H1 (cell line): ENCODE measurements around the gene AIF1. TPM values are rescaled to one million over a fixed set of nuclear protein-coding genes. Genes with fewer than 3 reads are reported as not detected.

Experiments
- CTCF ChIA-PET: fragments of 300-600 bp; sonication (Branson Sonifier 250); formaldehyde crosslinking; loops from one replicate; lab custom pipeline; 2021; ENCODE audit not compliant: partially characterized antibody; lab: Charles Lee
- POLR2A ChIA-PET: fragments of 300-600 bp; sonication (Branson Sonifier 250); formaldehyde crosslinking; loops from one replicate; lab custom pipeline; 2021; ENCODE audit warnings: inconsistent platforms; ENCODE audit not compliant: partially characterized antibody; lab: Charles Lee
- DNase-seq, 2 experiments: peaks; one replicate each; pipeline versions ENCODE4 v3.0.0 to v3.0.0-alpha.2; 2010 to 2022; ENCODE audit warnings: low spot score in 2 of 2, low read depth in 1 of 2, mixed read lengths in 1 of 2
- FAIRE-seq: peaks from 2 replicates; lab custom pipeline; 2011; peaks lifted over from hg19 to GRCh38; lab: Jason Lieb, UNC
- H2AFZ ChIP-seq: 2 replicates; pipeline ENCODE4 v1.8.1; 2012; ENCODE audit warnings: low read length, inconsistent platforms
- H2AK5ac ChIP-seq: 2 replicates; pipeline ENCODE4 v1.6.1; 2013; ENCODE audit warnings: low read depth, low read length
- H2BK120ac ChIP-seq: replicated peaks from 2 replicates; pipeline ENCODE3; 2013; ENCODE audit warnings: low read depth, low read length, inconsistent platforms
- H2BK12ac ChIP-seq: 2 replicates; pipeline ENCODE4 v1.6.1; 2013; ENCODE audit warnings: low read depth, low read length
- H2BK15ac ChIP-seq: 2 replicates; pipeline ENCODE4 v1.6.1; 2013; ENCODE audit warnings: low read length
- H2BK20ac ChIP-seq: 2 replicates; pipeline ENCODE4 v1.6.1; 2013; ENCODE audit warnings: low read length
- H2BK5ac ChIP-seq: 2 replicates; pipeline ENCODE4 v1.6.1; 2013; ENCODE audit warnings: low read depth, low read length
- H3K14ac ChIP-seq: 2 replicates; pipeline ENCODE4 v1.6.1; 2013; ENCODE audit warnings: inconsistent platforms; ENCODE audit not compliant: insufficient read length
- H3K18ac ChIP-seq: 2 replicates; pipeline ENCODE4 v1.6.1; 2013; ENCODE audit warnings: low read length; ENCODE audit errors: extremely low read depth
- H3K23ac ChIP-seq: 2 replicates; pipeline ENCODE4 v1.6.1; 2013; ENCODE audit warnings: inconsistent platforms; ENCODE audit not compliant: insufficient read length
- H3K23me2 ChIP-seq: 2 replicates; pipeline ENCODE4 v1.6.1; 2013; ENCODE audit warnings: low read depth, low read length
- H3K27ac ChIP-seq: 2 replicates; pipeline ENCODE4 v1.6.1; 2011; ENCODE audit warnings: low read depth, low read length, inconsistent platforms
- H3K27me3 ChIP-seq, 4 experiments: replicated peaks in 1 of 4; 1 replicate in 1 of 4; 2 replicates in 3 of 4; pipeline versions ENCODE4 v1.6.1 to v1.8.1; 2011 to 2013; ENCODE audit warnings: low read length in 3 of 4, mild to moderate bottlenecking in 3 of 4, inconsistent platforms in 2 of 4, mixed read lengths in 2 of 4, moderate library complexity in 1 of 4; ENCODE audit not compliant: control insufficient read depth in 3 of 4, insufficient read depth in 3 of 4; ENCODE audit errors: extremely low read depth in 1 of 4
- H3K36me3 ChIP-seq, 4 experiments: 2 replicates each; pipeline versions ENCODE4 v1.6.1 to v1.8.1; 2011 to 2013; ENCODE audit warnings: mild to moderate bottlenecking in 4 of 4, low read length in 3 of 4, moderate library complexity in 2 of 4, control low read depth in 1 of 4, inconsistent platforms in 1 of 4; ENCODE audit not compliant: insufficient read depth in 4 of 4, control insufficient read depth in 2 of 4
- H3K4ac ChIP-seq: replicated peaks from 2 replicates; pipeline ENCODE3; 2013; ENCODE audit warnings: low read length, low read depth, mixed read lengths, inconsistent platforms; ENCODE audit not compliant: insufficient read length
- H3K4me1 ChIP-seq, 4 experiments: replicated peaks in 1 of 4; 1 replicate in 1 of 4; 2 replicates in 3 of 4; pipeline versions ENCODE4 v1.6.1 to v1.8.1; 2011 to 2013; ENCODE audit warnings: low read length in 3 of 4, inconsistent platforms in 2 of 4, mixed read lengths in 1 of 4; ENCODE audit not compliant: insufficient read depth in 4 of 4, control insufficient read depth in 3 of 4
- H3K4me2 ChIP-seq, 2 experiments: 2 replicates each; pipeline versions ENCODE4 v1.6.1 to v1.8.1; 2011 to 2013; ENCODE audit warnings: low read depth in 2 of 2, low read length in 2 of 2, control low read depth in 1 of 2, inconsistent platforms in 1 of 2, mild to moderate bottlenecking in 1 of 2; ENCODE audit not compliant: insufficient read depth in 1 of 2
- H3K4me3 ChIP-seq, 4 experiments: fragments of 200-600, 300-600 bp in 1 of 4; sonication (generic), shearing (Covaris generic), sonication (Bioruptor Twin) in 1 of 4; 2 replicates each; pipeline versions ENCODE4 v1.5.1 to v1.8.1; 2011 to 2016; ENCODE audit warnings: low read length in 4 of 4, low read depth in 3 of 4, control low read depth in 2 of 4, inconsistent platforms in 2 of 4, mild to moderate bottlenecking in 2 of 4, mixed read lengths in 1 of 4, moderate library complexity in 1 of 4; ENCODE audit not compliant: insufficient read depth in 2 of 4; ENCODE audit errors: extremely low read depth in 1 of 4
- H3K56ac ChIP-seq: replicated peaks from 2 replicates; pipeline ENCODE3; 2013; ENCODE audit warnings: low read depth, mild to moderate bottlenecking, mixed read lengths, low read length, inconsistent platforms; ENCODE audit not compliant: insufficient read length
- H3K79me1 ChIP-seq: 2 replicates; pipeline ENCODE4 v1.6.1; 2013; ENCODE audit warnings: low read depth, low read length, control low read depth
- H3K79me2 ChIP-seq, 2 experiments: 2 replicates each; pipeline versions ENCODE4 v1.6.1 to v1.8.1; 2012 to 2013; ENCODE audit warnings: low read length in 2 of 2, mild to moderate bottlenecking in 2 of 2, inconsistent platforms in 1 of 2; ENCODE audit not compliant: insufficient read depth in 2 of 2, control insufficient read depth in 1 of 2
- H3K9ac ChIP-seq, 4 experiments: replicated peaks in 1 of 4; 1 replicate in 1 of 4; 2 replicates in 3 of 4; pipeline versions ENCODE4 v1.6.1 to v1.8.1; 2011 to 2013; ENCODE audit warnings: low read depth in 3 of 4, low read length in 3 of 4, control low read depth in 2 of 4, mild to moderate bottlenecking in 2 of 4, moderate library complexity in 2 of 4, inconsistent platforms in 1 of 4; ENCODE audit errors: extremely low read depth in 1 of 4
- H3K9me3 ChIP-seq, 2 experiments: 2 replicates each; pipeline versions ENCODE4 v1.6.1 to v1.8.1; 2012 to 2013; ENCODE audit warnings: mild to moderate bottlenecking in 2 of 2, moderate library complexity in 2 of 2, control low read depth in 1 of 2, inconsistent platforms in 1 of 2, low read depth in 1 of 2, low read length in 1 of 2, mixed read lengths in 1 of 2; ENCODE audit not compliant: insufficient read depth in 2 of 2
- H4K20me1 ChIP-seq, 2 experiments: replicated peaks in 1 of 2; 2 replicates each; pipeline versions ENCODE3 to v1.8.1; 2011 to 2013; ENCODE audit warnings: inconsistent platforms in 2 of 2, low read length in 2 of 2, mild to moderate bottlenecking in 1 of 2; ENCODE audit not compliant: insufficient read depth in 2 of 2, control insufficient read depth in 1 of 2
- H4K5ac ChIP-seq: 2 replicates; pipeline ENCODE4 v1.6.1; 2013; ENCODE audit warnings: low read length, low read depth, mixed read lengths, inconsistent platforms; ENCODE audit not compliant: insufficient read length
- H4K8ac ChIP-seq: 2 replicates; pipeline ENCODE4 v1.8.0; 2013; ENCODE audit warnings: mild to moderate bottlenecking, moderate library complexity, low read length, inconsistent platforms; ENCODE audit not compliant: insufficient read depth; ENCODE audit errors: extremely low read depth
- H4K91ac ChIP-seq: replicated peaks from 2 replicates; pipeline ENCODE3; 2013; ENCODE audit warnings: low read length, mixed read lengths, inconsistent platforms; ENCODE audit not compliant: insufficient read length
- CTCF ChIP-seq, 3 experiments: IDR thresholded peaks; 1 replicate in 2 of 3; 2 replicates in 1 of 3; pipeline versions ENCODE4 v1.5.1 to v1.6.1; 2011; ENCODE audit warnings: low read length in 3 of 3, mild to moderate bottlenecking in 3 of 3, inconsistent platforms in 2 of 3, low read depth in 1 of 3, moderate library complexity in 1 of 3; ENCODE audit not compliant: insufficient read depth in 1 of 3; ENCODE audit errors: control extremely low read depth in 1 of 3
- RAD21 ChIP-seq, 2 experiments: IDR thresholded peaks in 1 of 2; conservative IDR thresholded peaks in 1 of 2; 2 replicates each; pipeline ENCODE4 v1.6.1; 2011; ENCODE audit warnings: low read depth in 2 of 2, low read length in 2 of 2, improper control_type of control experiment in 1 of 2, inconsistent platforms in 1 of 2, mild to moderate bottlenecking in 1 of 2, moderate library complexity in 1 of 2
- SIX5 ChIP-seq: IDR thresholded peaks from 2 replicates; pipeline ENCODE4 v1.6.1; 2011; ENCODE audit warnings: mild to moderate bottlenecking, low read depth, low read length
- WGBS, 2 experiments: shearing (Covaris generic) in 1 of 2; methylation state at CpG; one replicate each; pipeline versions ENCODE4 v1.1.6 to v1.1.7; 2013 to 2015; ENCODE audit warnings: low lambda C conversion rate in 2 of 2, mixed read lengths in 2 of 2, inconsistent platforms in 1 of 2, low coverage in 1 of 2, missing lambda C conversion rate in 1 of 2; ENCODE audit not compliant: insufficient replicate concordance in 2 of 2, insufficient coverage in 1 of 2, insufficient read length in 1 of 2; ENCODE audit errors: extremely low coverage in 1 of 2, missing lambda C conversion rate in 1 of 2; 5-methylcytosine and 5-hydroxymethylcytosine counted together
- polyA plus RNA-seq, 7 experiments: library from polyadenylated mRNA; depleted of rRNA in 3 of 7; stranded (reverse) in 5 of 7; unstranded in 2 of 7; fragments of >200 nt in 5 of 7; fragments of 200-250 nt in 2 of 7; gene quantifications; 1 replicate in 5 of 7; 2 replicates in 1 of 7; 4 replicates in 1 of 7; pipeline versions ENCODE4 v1.2.1 to v1.2.3, GENCODE V29; 2011 to 2013; ENCODE audit warnings: missing spikeins in 2 of 7, mixed read lengths in 2 of 7
- total RNA-seq: library from RNA; stranded (reverse); fragmentation: NEBNext Ultra II Directional; extraction: Animal tissue kit (Norgen Biotek cat#: 25700); gene quantifications from 2 replicates; pipeline ENCODE4 v1.2.1, GENCODE V29; 2021

The AIF1 gene
- total and polyA plus RNA-seq, 2 of the 8 experiments (the other 6 are each of a cell fraction or from before 2014, with no cell fraction given), result 6.3 to 9.8 TPM

- Histone ChIP-seq H3K4me2 (no peak overlapping the region), H2AFZ (no peak overlapping the region), H3K18ac (no peak overlapping the region), H4K91ac (no peak overlapping the region), H2BK12ac (no peak overlapping the region), H3K56ac (no peak overlapping the region), H3K9ac (no peak overlapping the region), H3K79me1 (no peaks in the 10 kb centered on the region), H4K5ac (no peak overlapping the region), H3K4me3 (no peak overlapping the region), H2BK120ac (no peak overlapping the region), H3K4ac (no peak overlapping the region), H3K14ac (no peak overlapping the region), H3K27ac (no peak overlapping the region), H3K4me1 (peaks cover 0 to 7% (median 6%) of the 10 kb centered on the region in 4 experiments; a peak in 5 of 7 replicates), H4K8ac (no peak overlapping the region), H2BK15ac (peak overlapping the region; percentile 73; the same call in 1 of the 2 replicates), H4K20me1 (no peaks in the 10 kb centered on the region), H3K23me2 (peaks cover 7% of the 10 kb centered on the region; the same call in 1 of the 2 replicates), H2AK5ac (no peak overlapping the region), H3K36me3 (no peaks in the 10 kb centered on the region), H3K23ac (no peak overlapping the region), H2BK20ac (peak overlapping the region; percentile 73; the same call in 1 of the 2 replicates), H2BK5ac (no peak overlapping the region), H3K27me3 (no peaks in the 10 kb centered on the region; a peak in 3 of 7 replicates), H3K79me2 (no peaks in the 10 kb centered on the region), H3K9me3 (no peaks in the 10 kb centered on the region)
- TF ChIP-seq SIX5, result no peak
- peak; percentile 42 to 52 for TF ChIP-seq RAD21 (IDR thresholded peaks at IDR 0.05 in 1 of 2, conservative IDR thresholded peaks at IDR 0.05 in 1 of 2; ENCODE audit: low read depth in 2 of 2, low read length in 2 of 2)
- peak; percentile 55 to 87 (median 55) for TF ChIP-seq CTCF (IDR thresholded peaks at IDR 0.05; ENCODE audit: control extremely low read depth in 1 of 3, insufficient read depth in 1 of 3, low read depth in 1 of 3, low read length in 3 of 3)
- 50% methylated on average over 2 of the region's 2 CpGs; no CpG with 5 or more reads in 1 of the 2 experiments for WGBS, 2 experiments
- DNase-seq (no peak), FAIRE-seq (no peak)
- CTCF ChIA-PET, result interaction anchor here (0.6 to 22.0 kb wide), 14 partner anchors 4 to 68 kb away, joined by 3 to 640 read pairs (median 5); partner anchors contain the start of genes ATP6V1G2, LST1, LTB and NCR3
- POLR2A ChIA-PET, result interaction anchor here (0.9 to 3.9 kb wide), 6 partner anchors 9 to 57 kb away, joined by 3 to 16 read pairs (median 6); partner anchors contain the start of genes DDX39B, MCCD1 and NFKBIL1
These were observed 29.5 kb upstream of the AIF1 start for GRCh38 chr6:31585491-31585890.
